HCT116 (cell line): Measurements from ENCODE around the gene NAV1.

Experiments
- CEBPB ChIP-seq: IDR thresholded peaks from 2 replicates; pipeline ENCODE4 v1.6.1; 2012; ENCODE audit warnings: low read depth
- EZH2phosphoT487 ChIP-seq: fragments of 200-600 bp; IDR thresholded peaks from 2 replicates; pipeline ENCODE4 v1.6.1; 2018; ENCODE audit warnings: antibody characterized with exemption, borderline replicate concordance
- POLR2A ChIP-seq: IDR thresholded peaks from 2 replicates; pipeline ENCODE4 v1.7.0; 2011; ENCODE audit warnings: borderline replicate concordance; ENCODE audit not compliant: insufficient read depth, insufficient read length; ENCODE audit errors: extremely low read depth
- POLR2AphosphoS5 ChIP-seq: IDR thresholded peaks from 2 replicates; pipeline ENCODE4 v1.6.1; 2011; ENCODE audit warnings: mild to moderate bottlenecking, low read depth, low read length, moderate library complexity
- RAD21 ChIP-seq: IDR thresholded peaks from 2 replicates; pipeline ENCODE4 v1.6.1; 2012; ENCODE audit warnings: low read depth, mild to moderate bottlenecking
- TCF7L2 ChIP-seq: IDR thresholded peaks from 2 replicates; pipeline ENCODE4 v1.7.0; 2011; ENCODE audit warnings: borderline replicate concordance, inconsistent platforms; ENCODE audit not compliant: insufficient read depth, insufficient read length; ENCODE audit errors: extremely low read depth
- TF ChIP-seq, protein P1 (sequence below), 3 experiments: fragments of 200-600 bp in 1 of 3; sonication (generic) in 1 of 3; IDR thresholded peaks in 2 of 3; conservative IDR thresholded peaks in 1 of 3; 2 replicates each; pipeline ENCODE4 v1.5.1; 2012 to 2017; ENCODE audit warnings: low read depth in 2 of 3, low read length in 2 of 3, antibody characterized with exemption in 1 of 3, borderline replicate concordance in 1 of 3, control low read depth in 1 of 3, mild to moderate bottlenecking in 1 of 3, mixed read lengths in 1 of 3, mixed run types in 1 of 3, moderate library complexity in 1 of 3; ENCODE audit not compliant: insufficient read depth in 1 of 3

DNA sequence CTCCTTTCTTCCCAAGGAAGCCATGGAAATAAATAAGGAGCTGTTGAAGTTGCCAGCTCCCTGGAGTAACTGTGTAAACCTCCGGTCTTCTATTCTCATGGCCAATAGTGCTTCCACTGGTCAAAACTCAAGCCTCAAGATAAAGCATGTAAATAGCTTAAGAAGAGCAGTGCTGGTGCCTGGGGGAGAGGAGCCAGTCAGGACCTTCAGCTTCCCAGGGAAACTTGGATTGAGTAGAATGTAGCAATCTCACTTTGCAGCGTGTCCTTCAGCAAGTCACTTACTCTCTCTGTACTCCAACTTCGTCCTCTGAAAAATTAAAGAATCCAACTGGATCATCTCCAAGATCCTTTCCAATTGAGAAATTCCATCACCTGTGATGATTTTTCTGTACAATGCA is 44.7 kb downstream of the NAV1 start:
- TF ChIP-seq POLR2A (no peak), EZH2phosphoT487 (no peak), RAD21 (no peak), POLR2AphosphoS5 (no peak), TCF7L2 (no peak), CEBPB (no peak)
- TF ChIP-seq, protein P1, sequence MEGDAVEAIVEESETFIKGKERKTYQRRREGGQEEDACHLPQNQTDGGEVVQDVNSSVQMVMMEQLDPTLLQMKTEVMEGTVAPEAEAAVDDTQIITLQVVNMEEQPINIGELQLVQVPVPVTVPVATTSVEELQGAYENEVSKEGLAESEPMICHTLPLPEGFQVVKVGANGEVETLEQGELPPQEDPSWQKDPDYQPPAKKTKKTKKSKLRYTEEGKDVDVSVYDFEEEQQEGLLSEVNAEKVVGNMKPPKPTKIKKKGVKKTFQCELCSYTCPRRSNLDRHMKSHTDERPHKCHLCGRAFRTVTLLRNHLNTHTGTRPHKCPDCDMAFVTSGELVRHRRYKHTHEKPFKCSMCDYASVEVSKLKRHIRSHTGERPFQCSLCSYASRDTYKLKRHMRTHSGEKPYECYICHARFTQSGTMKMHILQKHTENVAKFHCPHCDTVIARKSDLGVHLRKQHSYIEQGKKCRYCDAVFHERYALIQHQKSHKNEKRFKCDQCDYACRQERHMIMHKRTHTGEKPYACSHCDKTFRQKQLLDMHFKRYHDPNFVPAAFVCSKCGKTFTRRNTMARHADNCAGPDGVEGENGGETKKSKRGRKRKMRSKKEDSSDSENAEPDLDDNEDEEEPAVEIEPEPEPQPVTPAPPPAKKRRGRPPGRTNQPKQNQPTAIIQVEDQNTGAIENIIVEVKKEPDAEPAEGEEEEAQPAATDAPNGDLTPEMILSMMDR (IDR thresholded peaks at IDR 0.05 in 2 of 3, conservative IDR thresholded peaks at IDR 0.05 in 1 of 3; ENCODE audit: borderline replicate concordance in 1 of 3, insufficient read depth in 1 of 3, low read depth in 2 of 3, low read length in 2 of 3): no peak
